ENCODE data around the gene DNM3. TPM values are rescaled to one million over a fixed set of nuclear protein-coding genes. Genes with fewer than 3 reads are reported as not detected.

The DNM3 gene
- total RNA-seq, 1 experiment from 2014 or later, result 0.71 TPM

- Histone ChIP-seq H3K9me3 (ENCODE audit: low read depth, low read length, poor library complexity, severe bottlenecking) (no peaks in the 10 kb centered on the region), H3K27me3 (replicated peaks; ENCODE audit: insufficient read depth, low read depth, low read length, poor library complexity) (no peaks in the 10 kb centered on the region), H3K36me3 (ENCODE audit: insufficient read depth, low read length, poor library complexity, severe bottlenecking) (no peaks in the 10 kb centered on the region), H3K4me3 (ENCODE audit: low read depth, low read length, poor library complexity, severe bottlenecking) (no peak overlapping the region), H3K27ac (ENCODE audit: low read depth, low read length, poor library complexity, severe bottlenecking) (no peak overlapping the region), H3K4me1 (ENCODE audit: insufficient read depth, low read length, poor library complexity, severe bottlenecking) (no peaks in the 10 kb centered on the region)
- POLR2A ChIA-PET (ENCODE audit: low non-redundant PET), result interaction anchor here (0.7 kb wide), 1 partner anchor 9 kb away, joined by 16 read pairs; no protein-coding TSS in a partner anchor
- intact Hi-C loops (cut with micrococcal nuclease; ENCODE audit: unreplicated experiment), result loop anchor here (5.0 to 10.0 kb wide), 2 partner anchors 160 to 597 kb away; no protein-coding TSS in a partner anchor
- DNase-seq (ENCODE audit: low spot score), result no peak
- TF ChIP-seq EZH2 (IDR thresholded peaks at IDR 0.05; ENCODE audit: borderline replicate concordance, low read depth, low read length, poor library complexity, severe bottlenecking), result no peak
- TF ChIP-seq, protein P1, sequence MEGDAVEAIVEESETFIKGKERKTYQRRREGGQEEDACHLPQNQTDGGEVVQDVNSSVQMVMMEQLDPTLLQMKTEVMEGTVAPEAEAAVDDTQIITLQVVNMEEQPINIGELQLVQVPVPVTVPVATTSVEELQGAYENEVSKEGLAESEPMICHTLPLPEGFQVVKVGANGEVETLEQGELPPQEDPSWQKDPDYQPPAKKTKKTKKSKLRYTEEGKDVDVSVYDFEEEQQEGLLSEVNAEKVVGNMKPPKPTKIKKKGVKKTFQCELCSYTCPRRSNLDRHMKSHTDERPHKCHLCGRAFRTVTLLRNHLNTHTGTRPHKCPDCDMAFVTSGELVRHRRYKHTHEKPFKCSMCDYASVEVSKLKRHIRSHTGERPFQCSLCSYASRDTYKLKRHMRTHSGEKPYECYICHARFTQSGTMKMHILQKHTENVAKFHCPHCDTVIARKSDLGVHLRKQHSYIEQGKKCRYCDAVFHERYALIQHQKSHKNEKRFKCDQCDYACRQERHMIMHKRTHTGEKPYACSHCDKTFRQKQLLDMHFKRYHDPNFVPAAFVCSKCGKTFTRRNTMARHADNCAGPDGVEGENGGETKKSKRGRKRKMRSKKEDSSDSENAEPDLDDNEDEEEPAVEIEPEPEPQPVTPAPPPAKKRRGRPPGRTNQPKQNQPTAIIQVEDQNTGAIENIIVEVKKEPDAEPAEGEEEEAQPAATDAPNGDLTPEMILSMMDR (conservative IDR thresholded peaks at IDR 0.05; ENCODE audit: low read depth, low read length), result no peak
- no TSS peak for BruUV-seq (replicated peaks)
- CTCF ChIA-PET, result no interaction called here
Observed at GRCh38 chr1:171807556-171807955, 33.7 kb upstream of the DNM3 start.

DNA sequence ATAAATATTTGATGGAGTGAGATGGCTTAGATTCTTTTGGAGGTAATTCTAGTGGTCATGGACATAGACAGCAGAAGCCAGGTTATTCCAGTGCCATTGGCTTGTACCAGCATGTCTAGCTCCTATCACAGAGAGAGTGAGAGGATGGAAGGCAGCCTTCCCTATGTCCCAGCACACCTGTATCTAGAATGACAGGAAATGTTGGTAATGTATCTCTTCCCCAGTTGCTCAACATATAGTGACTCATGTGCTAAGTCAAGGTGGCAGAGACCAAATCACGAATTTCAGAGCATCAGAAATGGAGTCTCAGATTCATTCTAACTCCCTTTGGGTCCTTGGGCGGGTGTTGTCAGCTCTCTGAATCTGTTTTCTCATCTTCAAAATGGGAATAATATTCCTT is 31.5 kb upstream of the DNM3 start:
- intact Hi-C loops (cut with micrococcal nuclease; ENCODE audit: unreplicated experiment), result loop anchor here (5.0 to 10.0 kb wide), 2 partner anchors 157 to 595 kb away; no protein-coding TSS in a partner anchor
- Histone ChIP-seq H3K27ac (ENCODE audit: low read depth, low read length, poor library complexity, severe bottlenecking) (no peak overlapping the region), H3K4me1 (ENCODE audit: insufficient read depth, low read length, poor library complexity, severe bottlenecking) (no peaks in the 10 kb centered on the region), H3K27me3 (replicated peaks; ENCODE audit: insufficient read depth, low read depth, low read length, poor library complexity) (no peaks in the 10 kb centered on the region), H3K4me3 (ENCODE audit: low read depth, low read length, poor library complexity, severe bottlenecking) (no peak overlapping the region), H3K9me3 (ENCODE audit: low read depth, low read length, poor library complexity, severe bottlenecking) (no peaks in the 10 kb centered on the region), H3K36me3 (ENCODE audit: insufficient read depth, low read length, poor library complexity, severe bottlenecking) (no peaks in the 10 kb centered on the region)
- TF ChIP-seq, protein P1 (conservative IDR thresholded peaks at IDR 0.05; ENCODE audit: low read depth, low read length), result no peak
- TF ChIP-seq EZH2 (IDR thresholded peaks at IDR 0.05; ENCODE audit: borderline replicate concordance, low read depth, low read length, poor library complexity, severe bottlenecking), result no peak
- CTCF ChIA-PET, result no interaction called here
- POLR2A ChIA-PET (ENCODE audit: low non-redundant PET), result no interaction called here
- no TSS peak for BruUV-seq (replicated peaks)
- DNase-seq (ENCODE audit: low spot score), result no peak

DNA sequence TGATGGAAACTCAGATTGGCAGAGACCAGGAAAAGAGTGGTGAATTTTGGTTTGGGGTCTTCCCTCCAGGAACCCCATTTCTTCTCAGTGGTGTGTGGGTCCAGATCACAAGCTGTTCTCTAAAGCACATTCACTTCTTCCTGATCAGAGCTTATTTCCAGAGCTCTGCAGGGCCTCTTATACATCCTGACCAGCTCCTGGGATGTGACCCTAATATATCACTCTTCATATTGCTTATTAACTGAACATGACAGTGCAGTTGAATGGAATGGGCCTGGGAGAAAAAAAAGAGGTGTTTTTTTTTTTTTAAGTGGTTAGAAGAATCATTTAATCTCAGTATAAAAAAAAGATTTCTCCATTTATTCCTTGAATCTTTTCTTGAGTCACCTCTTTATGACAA is 29.6 kb upstream of the DNM3 start:
- no peaks in the 10 kb centered on the region for H3K4me1 ChIP-seq (ENCODE audit: insufficient read depth, low read length, poor library complexity, severe bottlenecking)
- no peak for DNase-seq (ENCODE audit: low spot score)
- POLR2A ChIA-PET (ENCODE audit: low non-redundant PET), result no interaction called here
- no TSS peak for BruUV-seq (replicated peaks)
- no peaks in the 10 kb centered on the region for H3K27me3 ChIP-seq (replicated peaks; ENCODE audit: insufficient read depth, low read depth, low read length, poor library complexity)
- H3K27ac ChIP-seq (ENCODE audit: low read depth, low read length, poor library complexity, severe bottlenecking), result no peak overlapping the region
- no peaks in the 10 kb centered on the region for H3K9me3 ChIP-seq (ENCODE audit: low read depth, low read length, poor library complexity, severe bottlenecking)
- intact Hi-C loops (cut with micrococcal nuclease; ENCODE audit: unreplicated experiment), result no loop called here
- CTCF ChIA-PET, result no interaction called here
- no peak overlapping the region for H3K4me3 ChIP-seq (ENCODE audit: low read depth, low read length, poor library complexity, severe bottlenecking)
- no peak for TF ChIP-seq EZH2 (IDR thresholded peaks at IDR 0.05; ENCODE audit: borderline replicate concordance, low read depth, low read length, poor library complexity, severe bottlenecking)
- TF ChIP-seq, protein P1 (conservative IDR thresholded peaks at IDR 0.05; ENCODE audit: low read depth, low read length), result no peak
- H3K36me3 ChIP-seq (ENCODE audit: insufficient read depth, low read length, poor library complexity, severe bottlenecking), result no peaks in the 10 kb centered on the region

All from A673 (cell line).